COLO829 (cell line): ENCODE measurements around the gene C5orf15.

Experiments used
- DNase-seq: peaks from one replicate; pipeline ENCODE4 v3.0.0; 2012; ENCODE audit warnings: low spot score

The C5orf15 gene

DNA sequence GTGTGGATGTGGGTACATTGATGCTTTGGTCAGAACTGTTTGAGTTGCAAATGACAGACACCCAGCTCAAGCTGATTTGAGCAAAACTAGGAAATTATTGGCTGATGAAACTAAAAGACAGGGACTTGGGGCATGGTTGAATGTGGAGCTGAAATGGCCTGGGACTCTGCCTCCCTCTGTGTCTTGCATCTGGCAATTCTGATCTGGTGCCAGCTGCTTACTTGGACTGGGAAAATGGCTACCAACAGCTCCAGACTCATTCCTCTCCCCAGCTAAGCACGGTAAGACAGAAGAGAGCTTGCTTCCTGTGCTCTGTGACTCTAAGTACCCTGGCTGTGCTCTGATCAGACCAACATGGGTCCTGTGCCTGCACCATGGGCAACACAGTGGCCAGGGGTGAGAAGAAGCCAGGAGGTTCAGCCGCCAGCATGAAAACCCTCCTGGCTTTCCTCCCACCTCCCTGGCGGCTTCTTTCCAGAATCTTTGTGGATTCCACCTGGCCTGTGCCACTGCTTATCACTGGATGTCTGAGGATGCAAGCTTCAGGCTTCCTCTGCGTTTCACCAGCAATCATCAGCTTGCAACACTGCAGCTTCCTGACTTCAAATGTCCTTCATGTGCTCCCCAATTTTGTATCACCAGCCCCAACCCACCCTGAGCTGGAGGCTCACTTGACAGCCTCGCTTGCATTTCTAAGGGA, 44.1 kb downstream of the C5orf15 start:
- no peak for DNase-seq

DNA sequence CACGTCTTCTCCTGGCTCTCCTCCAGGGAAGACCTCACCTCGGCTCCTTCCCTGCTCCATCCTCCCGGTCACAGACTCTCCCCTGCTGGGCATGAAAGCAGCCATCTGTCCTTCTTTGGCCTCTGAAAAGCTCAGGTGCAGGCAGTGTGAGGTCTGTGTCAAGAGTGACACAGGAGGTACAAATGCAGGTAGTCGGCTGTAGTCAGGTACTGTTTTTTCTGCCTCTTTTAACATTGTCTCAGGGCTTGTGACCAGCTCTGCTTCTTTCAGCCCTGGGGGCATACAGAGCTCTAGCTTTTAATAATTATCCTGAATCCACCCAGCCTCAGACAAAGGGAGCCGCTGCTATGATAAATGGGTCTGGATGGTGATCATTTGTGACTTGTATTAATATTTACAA, 46.4 kb downstream of the C5orf15 start:
- DNase-seq, result no peak

DNA sequence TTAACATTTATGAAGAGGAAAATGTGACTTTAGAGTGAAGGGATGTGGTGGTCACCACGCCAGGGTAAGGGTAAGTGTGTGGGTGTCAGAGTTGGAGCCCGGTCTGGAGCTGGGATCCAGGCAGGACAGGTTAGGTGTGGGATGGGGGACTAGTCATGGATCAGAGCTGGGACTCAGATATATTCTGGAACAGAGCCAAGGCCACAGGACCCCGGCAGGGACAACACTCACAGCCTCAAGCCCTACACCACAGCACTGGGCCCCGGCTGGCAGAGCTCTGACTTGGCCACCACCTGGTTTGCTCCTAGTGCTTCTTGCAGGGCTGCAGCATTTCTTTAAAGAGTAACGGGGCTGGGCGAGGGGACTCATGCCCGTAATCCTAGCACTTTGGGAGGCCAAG, 47.4 kb downstream of the C5orf15 start:
- DNase-seq, result no peak

- no peak for DNase-seq
Observed at GRCh38 chr5:133919148-133920136, 49.0 kb downstream of the C5orf15 start.

DNA sequence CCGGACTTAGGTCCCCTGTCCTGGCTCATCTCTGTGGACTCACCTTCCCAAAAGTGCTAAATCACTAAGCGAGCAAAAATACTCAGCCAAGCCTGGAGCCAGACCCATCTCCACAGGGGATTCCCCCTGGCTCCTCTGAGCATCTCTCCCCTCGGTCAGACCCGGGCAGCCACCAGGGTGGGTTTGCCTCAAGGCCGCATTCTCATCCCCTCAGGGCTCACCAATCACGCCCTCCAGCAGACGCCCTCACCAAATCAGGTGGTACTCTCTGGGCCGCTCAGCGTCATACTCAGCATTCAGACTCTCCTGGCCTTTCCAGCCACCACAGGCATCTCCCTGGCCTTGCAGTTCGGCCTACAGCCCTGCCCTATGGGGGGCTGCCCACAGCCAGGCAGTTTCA, 49.7 kb downstream of the C5orf15 start:
- DNase-seq, result no peak

DNA sequence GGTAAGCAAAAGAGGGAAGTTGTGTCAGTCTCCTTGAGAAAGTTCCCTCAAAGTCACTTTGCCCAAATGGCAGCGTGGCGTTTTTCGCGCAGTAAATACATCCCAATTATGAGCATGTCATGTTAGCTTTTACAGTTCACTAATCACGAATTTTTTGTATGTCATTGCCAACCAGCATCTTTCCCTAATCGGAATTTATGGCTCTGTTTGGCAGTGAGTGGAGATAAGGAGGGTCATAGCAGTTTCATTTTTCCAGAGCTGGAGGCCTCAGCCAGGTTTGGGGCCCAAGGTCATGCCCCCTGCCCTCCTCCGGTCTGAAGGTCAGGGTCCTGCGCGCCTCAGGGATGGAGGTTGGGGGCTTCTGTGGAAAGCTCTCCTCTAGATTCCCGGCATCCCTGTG, 50.1 kb downstream of the C5orf15 start:
- no peak for DNase-seq

DNA sequence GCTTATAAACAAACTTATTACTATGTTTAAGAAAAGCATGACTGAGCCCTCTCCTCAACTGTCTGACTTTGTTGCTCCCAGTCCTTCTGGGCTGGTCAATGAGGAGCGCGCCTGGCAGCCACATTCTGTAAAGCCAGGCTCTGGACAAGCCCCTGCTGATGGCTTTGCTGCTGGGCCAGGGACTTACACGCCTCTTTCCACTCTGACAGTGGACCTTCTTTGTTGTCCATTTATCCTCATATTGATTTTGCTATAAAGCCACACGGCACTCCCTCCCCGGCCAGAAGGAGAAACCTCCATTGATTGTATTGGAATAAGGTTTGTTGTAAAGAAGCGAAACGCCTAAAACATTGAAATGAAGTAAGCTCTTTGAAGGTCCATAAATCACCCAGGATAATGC, 50.6 kb downstream of the C5orf15 start:
- DNase-seq, result no peak

- DNase-seq, result no peak
Observed at GRCh38 chr5:133916914-133917313, 51.5 kb downstream of the C5orf15 start.

GRCh38 chr5:133916479-133916878, 51.9 kb downstream of the C5orf15 start:
- no peak for DNase-seq

- no peak for DNase-seq
Observed at GRCh38 chr5:133914434-133914833, 54.0 kb downstream of the C5orf15 start.

GRCh38 chr5:133913413-133914155, 54.8 kb downstream of the C5orf15 start:
- no peak for DNase-seq

GRCh38 chr5:133912951-133913350, 55.5 kb downstream of the C5orf15 start:
- no peak for DNase-seq

DNA sequence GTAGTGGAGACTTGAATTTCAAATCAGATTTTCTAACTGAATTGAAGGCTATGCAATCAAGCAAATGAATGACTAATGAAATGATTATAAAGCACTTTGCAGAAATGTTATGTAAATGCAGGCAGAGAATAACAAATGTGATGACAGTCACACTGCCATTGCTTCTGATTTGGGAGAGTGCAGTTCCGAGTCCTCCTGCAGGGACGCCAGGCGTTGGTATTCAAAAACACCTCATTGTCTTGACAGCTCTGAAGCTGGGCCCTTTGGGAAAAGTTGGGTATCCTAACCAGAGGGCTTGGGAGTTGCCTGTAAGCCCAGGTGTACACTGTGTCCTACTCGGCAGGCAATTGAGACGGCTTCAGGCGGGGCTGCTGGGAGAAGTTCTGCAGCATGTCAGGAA, 57.9 kb downstream of the C5orf15 start:
- no peak for DNase-seq

DNA sequence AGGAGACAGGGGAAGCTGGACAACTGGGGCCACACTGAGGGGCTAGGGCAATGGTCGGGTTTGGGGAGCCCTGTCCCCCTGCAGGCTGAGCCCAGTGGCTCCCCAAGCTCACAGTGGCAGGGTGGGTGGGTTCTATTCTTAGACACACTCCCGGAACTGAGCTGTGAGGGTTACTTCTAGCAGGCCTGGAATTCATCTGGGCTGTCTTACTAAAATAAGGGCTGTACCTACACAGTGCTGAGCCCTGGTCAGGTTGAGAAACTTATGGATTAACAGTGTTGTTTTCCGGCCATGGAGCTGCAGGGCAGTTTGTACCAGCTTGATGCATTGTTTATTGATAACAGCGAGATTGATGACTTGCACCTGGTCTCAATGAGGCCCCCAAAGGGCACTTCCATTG, 58.8 kb downstream of the C5orf15 start:
- no peak for DNase-seq

DNA sequence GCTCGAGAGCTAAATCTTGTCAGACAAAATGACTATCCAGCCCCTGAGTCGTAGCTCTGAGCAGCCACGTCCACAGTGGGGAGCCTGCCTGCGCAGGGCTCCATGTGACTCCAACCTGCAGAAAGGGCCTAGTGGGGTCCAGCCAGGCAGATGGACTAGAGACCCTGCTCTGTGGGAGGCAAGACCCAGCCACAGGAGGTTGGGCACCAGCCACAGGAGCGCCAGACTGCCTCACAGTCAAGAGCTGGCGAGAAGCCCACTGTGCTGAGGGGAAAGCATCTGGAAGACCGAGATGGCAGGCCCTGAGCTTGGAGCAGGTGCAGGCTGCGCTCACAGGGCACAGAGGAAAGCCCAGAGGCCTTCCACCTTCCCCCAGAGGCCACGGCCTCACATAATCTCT, 61.4 kb downstream of the C5orf15 start:
- no peak for DNase-seq

GRCh38 chr5:133906303-133906702, 62.1 kb downstream of the C5orf15 start:
- DNase-seq, result no peak
